Upper lobe of right lung (tissue), 1 donor: Measurements from ENCODE around the gene HS6ST1. TPM values are rescaled to one million over a fixed set of nuclear protein-coding genes. Genes with fewer than 3 reads are reported as not detected.

Source experiments
- ATAC-seq: fragments of 200-7000 bp; cut with Tn5 transposase; one replicate; pipeline ENCODE4 v1.9.1; 2020; ENCODE audit warnings: mild to moderate bottlenecking, moderate library complexity
- DNase-seq: peaks from one replicate; pipeline ENCODE4 v3.0.0-alpha.2; 2020
- H3K27ac ChIP-seq: fragments of 200-600 bp; one replicate; pipeline ENCODE4 v1.8.0; 2022
- H3K27me3 ChIP-seq: fragments of 200-600 bp; one replicate; pipeline ENCODE4 v1.8.0; 2022; ENCODE audit warnings: mild to moderate bottlenecking
- H3K36me3 ChIP-seq: fragments of 200-600 bp; one replicate; pipeline ENCODE4 v1.8.0; 2022
- H3K4me1 ChIP-seq: fragments of 200-600 bp; one replicate; pipeline ENCODE4 v1.8.0; 2022
- H3K4me3 ChIP-seq: fragments of 200-600 bp; one replicate; pipeline ENCODE4 v1.8.0; 2022; ENCODE audit warnings: mild to moderate bottlenecking
- H3K9me3 ChIP-seq: fragments of 200-600 bp; one replicate; pipeline ENCODE4 v1.8.0; 2022
- CTCF ChIP-seq: fragments of 200-600 bp; IDR thresholded peaks from one replicate; pipeline ENCODE4 v1.8.0; 2022; ENCODE audit warnings: antibody characterized with exemption
- intact Hi-C: fragments of 100-400 bp; cut with DNase I; formaldehyde crosslinking; loops from one replicate; pipeline ENCODE4 v1.11.0; 2022
- total RNA-seq: library from RNA; stranded (reverse); fragmentation: NEBNext Ultra II Directional; extraction: Animal tissue kit (Norgen Biotek cat#: 25700); gene quantifications from one replicate; pipeline ENCODE4 v1.2.1, GENCODE V29; 2021
- donor health status: DM: no; HTN: yes; CAD: no; lungs with severe emphysema.

HS6ST1 gene
- total RNA-seq, 1 donor from 2014 or later, result 33.2 TPM

- ATAC-seq (no peak), DNase-seq (no peak)
- Histone ChIP-seq H3K9me3 (no peaks in the 10 kb centered on the region), H3K4me1 (no peaks in the 10 kb centered on the region), H3K27ac (no peak overlapping the region), H3K36me3 (no peaks in the 10 kb centered on the region), H3K4me3 (no peak overlapping the region), H3K27me3 (no peaks in the 10 kb centered on the region)
- no peak for TF ChIP-seq CTCF
- intact Hi-C loops, result no loop called here
These were observed 72.9 kb downstream of the HS6ST1 start for GRCh38 chr2:128245813-128246212.

- intact Hi-C loops, result no loop called here
- no peak for DNase-seq
- no peak for TF ChIP-seq CTCF
These were observed 76.8 kb downstream of the HS6ST1 start for GRCh38 chr2:128241896-128242295.

GRCh38 chr2:128237911-128238697 is 80.6 kb downstream of the HS6ST1 start:
- H3K4me1 ChIP-seq, result peaks cover 4% of the 10 kb centered on the region
- intact Hi-C loops, result no loop called here
- no peaks in the 10 kb centered on the region for H3K27me3 ChIP-seq
- TF ChIP-seq CTCF, result no peak
- ATAC-seq (no peak), DNase-seq (peak; percentile 47)
- H3K9me3 ChIP-seq, result no peaks in the 10 kb centered on the region
- H3K27ac ChIP-seq, result no peak overlapping the region
- no peak overlapping the region for H3K4me3 ChIP-seq
- H3K36me3 ChIP-seq, result no peaks in the 10 kb centered on the region

More at GRCh38 chr2:128241896-128242295, 76.8 kb downstream of the HS6ST1 start:
- no peak for ATAC-seq
- Histone ChIP-seq H3K4me3 (no peak overlapping the region), H3K9me3 (no peaks in the 10 kb centered on the region), H3K4me1 (no peaks in the 10 kb centered on the region), H3K27me3 (no peaks in the 10 kb centered on the region), H3K36me3 (no peaks in the 10 kb centered on the region), H3K27ac (no peak overlapping the region)

GRCh38 chr2:128237081-128237534 is 81.6 kb downstream of the HS6ST1 start:
- no peaks in the 10 kb centered on the region for H3K36me3 ChIP-seq
- intact Hi-C loops, result no loop called here
- ATAC-seq (no peak), DNase-seq (no peak)
- H3K9me3 ChIP-seq, result no peaks in the 10 kb centered on the region
- H3K27me3 ChIP-seq, result peaks cover 6% of the 10 kb centered on the region
- no peak overlapping the region for H3K27ac ChIP-seq
- H3K4me3 ChIP-seq, result no peak overlapping the region
- H3K4me1 ChIP-seq, result peaks cover 4% of the 10 kb centered on the region
- no peak for TF ChIP-seq CTCF

GRCh38 chr2:128236491-128237035 is 82.1 kb downstream of the HS6ST1 start:
- no peak for TF ChIP-seq CTCF
- Histone ChIP-seq H3K27ac (no peak overlapping the region), H3K4me1 (peaks cover 4% of the 10 kb centered on the region), H3K4me3 (no peak overlapping the region), H3K36me3 (no peaks in the 10 kb centered on the region), H3K27me3 (peaks cover 6% of the 10 kb centered on the region), H3K9me3 (no peaks in the 10 kb centered on the region)
- DNase-seq (peak; percentile 60), ATAC-seq (no peak)
- intact Hi-C loops, result no loop called here
